Muscle layer of colon (tissue), 2 donors: Measurements from ENCODE around the gene ATG4D.
A peak's percentile ranks its signal among the peaks of the same experiment; 100 is the strongest.
"Not testable (repeated sequence)": the region's sequence is repeated elsewhere in the genome, so short reads cannot be mapped to it uniquely, and the experiment has no call there.

Experiments
- H3K27ac ChIP-seq: one replicate; pipeline ENCODE4 v1.7.0; 2013; ENCODE audit warnings: low read depth, mild to moderate bottlenecking, low read length, moderate library complexity
- H3K27me3 ChIP-seq, 2 donors: one replicate each; pipeline ENCODE4 v1.7.0; 2013; ENCODE audit warnings: low read length in 2 of 2, mild to moderate bottlenecking in 2 of 2; ENCODE audit not compliant: insufficient read depth in 2 of 2, control insufficient read depth in 1 of 2
- H3K36me3 ChIP-seq: one replicate; pipeline ENCODE4 v1.7.0; 2013; ENCODE audit warnings: mild to moderate bottlenecking, low read length; ENCODE audit not compliant: insufficient read depth
- H3K4me1 ChIP-seq: one replicate; pipeline ENCODE4 v1.7.0; 2013; ENCODE audit warnings: mild to moderate bottlenecking, low read length; ENCODE audit not compliant: insufficient read depth
- H3K4me3 ChIP-seq, 2 donors: one replicate each; pipeline ENCODE4 v1.7.0; 2013; ENCODE audit warnings: low read length in 2 of 2, low read depth in 1 of 2, mild to moderate bottlenecking in 1 of 2, moderate library complexity in 1 of 2
- H3K9ac ChIP-seq: one replicate; pipeline ENCODE4 v1.7.0; 2013; ENCODE audit warnings: low read length
- H3K9me3 ChIP-seq: one replicate; pipeline ENCODE4 v1.7.0; 2013; ENCODE audit warnings: mild to moderate bottlenecking, low read length
- donor health status: abdominal sarcoma.
- donor health status: Adenocarcinoma of cecum.

ATG4D gene

DNA sequence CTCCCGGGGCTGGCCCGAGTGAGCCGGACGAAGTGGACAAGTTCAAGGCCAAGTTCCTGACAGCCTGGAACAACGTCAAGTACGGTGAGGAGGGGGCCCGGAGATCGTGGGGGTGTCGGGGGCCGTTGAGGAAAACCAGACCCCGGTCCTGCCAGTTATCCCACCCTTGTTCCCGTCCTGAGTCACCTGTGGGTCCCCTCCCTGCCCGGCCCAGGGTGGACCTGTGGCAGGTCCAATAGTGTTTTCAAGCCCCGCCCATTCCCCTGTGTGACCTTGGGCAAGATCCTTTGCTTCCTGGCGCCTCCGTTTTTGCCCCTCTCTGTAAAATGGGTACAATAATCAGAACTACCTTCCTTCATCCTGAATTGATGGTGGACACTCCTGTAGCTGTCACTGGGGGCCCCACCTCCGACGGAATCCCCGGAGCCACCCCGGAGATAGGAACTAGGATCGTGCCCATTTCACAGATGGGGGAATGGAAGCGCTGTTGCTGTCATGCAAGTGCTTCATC, 593 bp downstream of the ATG4D start:
- Histone ChIP-seq H3K4me1 (peaks cover 16% of the 10 kb centered on the region), H3K36me3 (peaks cover 15% of the 10 kb centered on the region), H3K9me3 (no peaks in the 10 kb centered on the region), H3K4me3 (peak overlapping the region; percentile 83 to 97), H3K9ac (peak overlapping the region; percentile 50), H3K27me3 (no peaks in the 10 kb centered on the region), H3K27ac (peak overlapping the region; percentile 90)

DNA sequence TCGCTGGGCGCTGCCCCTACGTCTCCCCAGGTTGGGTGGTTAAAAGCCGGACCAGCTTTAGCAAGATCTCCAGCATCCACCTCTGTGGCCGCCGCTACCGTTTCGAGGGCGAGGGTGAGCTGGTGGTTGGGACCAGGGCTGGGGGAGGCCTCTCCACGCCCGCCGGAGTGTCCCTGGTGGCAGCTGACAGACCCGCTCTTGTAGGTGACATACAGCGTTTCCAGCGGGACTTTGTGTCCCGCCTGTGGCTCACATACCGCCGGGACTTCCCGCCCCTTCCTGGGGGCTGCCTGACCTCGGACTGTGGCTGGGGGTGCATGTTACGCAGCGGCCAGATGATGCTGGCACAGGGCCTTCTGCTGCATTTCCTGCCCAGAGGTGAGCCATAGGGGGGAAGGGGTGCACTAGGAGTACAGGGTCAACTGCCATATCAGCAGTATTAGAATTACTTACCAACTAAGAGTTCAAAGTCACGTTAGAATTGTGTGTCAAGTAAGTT, 1.1 kb downstream of the ATG4D start:
- Histone ChIP-seq H3K27ac (peak overlapping the region; percentile 90), H3K4me1 (peaks cover 16% of the 10 kb centered on the region), H3K36me3 (peaks cover 19% of the 10 kb centered on the region), H3K27me3 (no peaks in the 10 kb centered on the region), H3K9me3 (no peaks in the 10 kb centered on the region), H3K9ac (peak overlapping the region; percentile 50), H3K4me3 (peak overlapping the region; percentile 83 to 97)

DNA sequence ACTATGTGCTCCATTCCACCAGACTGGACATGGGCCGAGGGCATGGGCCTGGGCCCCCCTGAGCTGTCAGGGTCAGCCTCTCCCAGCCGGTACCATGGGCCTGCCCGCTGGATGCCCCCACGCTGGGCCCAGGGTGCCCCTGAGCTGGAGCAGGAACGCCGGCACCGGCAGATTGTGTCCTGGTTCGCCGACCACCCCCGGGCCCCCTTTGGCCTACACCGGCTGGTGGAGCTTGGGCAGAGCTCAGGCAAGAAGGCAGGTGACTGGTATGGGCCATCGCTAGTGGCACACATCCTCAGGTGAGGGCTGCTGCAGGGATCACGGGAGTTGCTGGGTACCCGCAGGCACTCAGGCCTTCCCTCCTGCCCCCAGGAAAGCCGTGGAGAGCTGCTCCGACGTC, 3.1 kb downstream of the ATG4D start:
- peaks cover 16% of the 10 kb centered on the region for H3K4me1 ChIP-seq
- no peaks in the 10 kb centered on the region for H3K27me3 ChIP-seq
- H3K27ac ChIP-seq, result no peak overlapping the region
- H3K36me3 ChIP-seq, result peaks cover 28% of the 10 kb centered on the region
- H3K9me3 ChIP-seq, result no peaks in the 10 kb centered on the region
- H3K4me3 ChIP-seq, result no peak overlapping the region
- H3K9ac ChIP-seq, result no peak overlapping the region

DNA sequence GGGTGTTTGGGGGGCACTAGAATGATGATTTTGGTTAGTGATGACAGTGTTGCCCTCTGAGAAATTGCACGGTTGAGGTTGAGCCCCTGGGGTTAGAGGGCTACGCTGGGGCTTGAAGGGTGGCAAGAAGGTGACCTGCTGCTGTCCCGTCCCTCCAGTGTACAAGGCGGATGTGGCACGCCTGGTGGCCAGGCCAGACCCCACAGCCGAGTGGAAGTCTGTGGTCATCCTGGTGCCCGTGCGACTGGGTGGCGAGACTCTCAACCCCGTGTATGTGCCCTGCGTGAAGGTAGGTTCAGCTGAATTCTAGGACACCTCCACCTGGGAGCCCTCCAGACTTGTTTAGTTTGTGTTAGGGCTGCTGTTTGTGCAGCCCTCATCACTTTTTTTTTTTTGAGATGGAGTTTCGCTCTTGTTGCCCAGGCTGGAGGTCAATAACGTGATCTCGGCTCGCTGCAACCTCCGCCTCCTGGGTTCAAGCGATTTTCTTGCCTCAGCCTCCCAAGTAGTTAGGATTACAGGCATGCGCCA, 5.1 kb downstream of the ATG4D start:
- peaks cover 11% of the 10 kb centered on the region for H3K4me1 ChIP-seq

DNA sequence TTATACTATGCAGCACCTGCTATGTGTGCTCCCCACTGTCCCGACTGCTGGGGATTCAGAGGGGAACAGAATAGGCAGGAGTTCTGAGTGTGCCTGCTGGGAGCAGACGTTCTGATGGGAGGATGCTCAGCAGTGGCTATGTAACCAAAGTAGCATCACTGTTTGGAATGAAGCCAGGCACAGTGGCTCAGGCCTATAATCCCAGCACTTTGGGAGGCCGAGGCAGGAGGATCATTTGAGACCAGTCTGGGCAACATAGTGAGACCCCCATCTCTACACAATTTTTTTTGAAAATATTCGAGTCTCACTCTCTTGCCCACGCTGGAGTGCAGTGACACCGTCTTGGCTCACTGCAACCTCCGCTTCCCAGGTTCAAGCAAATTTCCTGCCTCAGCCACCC, 6.0 kb downstream of the ATG4D start:
- H3K4me3 ChIP-seq, result no peak overlapping the region
- H3K4me1 ChIP-seq, result peaks cover 7% of the 10 kb centered on the region
- no peaks in the 10 kb centered on the region for H3K9me3 ChIP-seq
- no peaks in the 10 kb centered on the region for H3K27me3 ChIP-seq
- H3K27ac ChIP-seq, result no peak overlapping the region
- H3K9ac ChIP-seq, result no peak overlapping the region
- peaks cover 56% of the 10 kb centered on the region for H3K36me3 ChIP-seq

More for the DNA sequence above, 5.1 kb downstream of the ATG4D start:
- H3K27ac ChIP-seq, result no peak overlapping the region
- H3K27me3 ChIP-seq, result no peaks in the 10 kb centered on the region
- no peak overlapping the region for H3K9ac ChIP-seq
- peaks cover 47% of the 10 kb centered on the region for H3K36me3 ChIP-seq
- no peaks in the 10 kb centered on the region for H3K9me3 ChIP-seq
- no peak overlapping the region for H3K4me3 ChIP-seq

DNA sequence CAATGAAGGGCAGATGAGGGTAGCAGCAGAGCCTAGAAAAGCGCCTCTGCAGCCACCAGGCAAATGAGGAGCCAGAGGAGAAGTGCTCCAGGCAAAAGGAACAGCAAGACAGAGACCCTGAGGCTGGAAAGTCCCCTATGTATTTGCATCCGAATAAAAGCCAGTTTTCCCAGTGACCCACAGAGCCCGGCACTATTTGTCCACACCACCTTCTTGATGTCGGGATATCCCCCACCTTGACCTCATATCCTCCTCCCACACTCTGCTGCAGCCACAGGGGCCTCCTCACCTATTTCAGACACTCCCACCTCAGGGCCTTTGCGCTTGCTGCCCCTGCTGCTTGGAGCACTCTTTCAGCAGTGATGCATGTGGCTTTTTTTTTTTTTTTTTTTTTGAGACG, 6.6 kb downstream of the ATG4D start:
- peaks cover 62% of the 10 kb centered on the region for H3K36me3 ChIP-seq
- H3K27ac ChIP-seq, result no peak overlapping the region
- H3K27me3 ChIP-seq, result no peaks in the 10 kb centered on the region
- H3K9ac ChIP-seq, result no peak overlapping the region
- H3K4me1 ChIP-seq, result peaks cover under 1% of the 10 kb centered on the region
- H3K9me3 ChIP-seq, result no peaks in the 10 kb centered on the region
- no peak overlapping the region for H3K4me3 ChIP-seq

DNA sequence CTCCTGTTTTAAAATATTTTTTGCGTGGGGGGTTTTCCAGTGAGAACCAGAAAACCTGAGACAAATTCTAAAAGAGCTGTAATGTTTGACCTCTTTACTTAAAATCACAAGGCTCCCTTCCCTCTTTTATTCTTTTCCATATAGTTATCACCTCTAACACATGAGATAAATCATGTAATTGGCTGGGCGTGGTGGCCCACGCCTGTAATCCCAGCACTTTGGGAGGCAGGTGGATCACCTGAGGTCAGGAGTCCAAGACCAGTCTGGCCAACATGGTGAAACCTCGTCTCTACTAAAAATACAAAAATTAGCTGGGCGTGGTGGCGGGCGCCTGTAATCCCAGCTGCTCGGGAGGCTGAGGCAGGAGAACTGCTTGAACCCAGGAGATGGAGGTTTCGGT, 7.3 kb downstream of the ATG4D start:
- not testable (repeated sequence) for H3K9me3 ChIP-seq, H3K9ac ChIP-seq, H3K27me3 ChIP-seq, H3K4me1 ChIP-seq, H3K27ac ChIP-seq, H3K4me3 ChIP-seq
- H3K36me3 ChIP-seq, result peaks cover 68% of the 10 kb centered on the region

DNA sequence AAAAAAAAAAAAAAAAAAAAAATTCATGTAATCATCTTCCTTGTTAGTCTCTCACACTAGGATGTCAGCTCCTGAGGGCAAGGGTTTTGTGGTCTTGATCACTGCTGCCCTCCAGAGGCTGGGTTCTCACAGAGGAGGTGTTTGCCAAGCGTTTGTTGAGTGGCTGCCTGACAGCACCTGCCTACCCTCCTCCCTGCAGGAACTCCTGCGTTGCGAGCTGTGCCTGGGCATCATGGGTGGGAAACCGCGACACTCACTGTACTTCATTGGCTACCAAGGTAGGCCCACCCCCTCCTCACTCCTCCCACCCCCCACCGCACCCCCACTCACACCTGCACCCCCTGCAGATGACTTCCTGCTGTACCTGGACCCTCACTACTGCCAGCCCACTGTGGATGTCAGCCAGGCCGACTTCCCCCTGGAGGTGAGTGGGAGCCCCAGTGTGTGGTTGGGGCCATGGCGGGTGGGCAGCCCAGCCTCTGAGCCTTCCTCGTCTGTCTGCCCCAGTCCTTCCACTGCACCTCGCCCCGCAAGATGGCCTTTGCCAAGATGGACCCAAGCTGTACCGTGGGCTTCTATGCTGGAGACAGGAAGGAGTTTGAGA, 8.1 kb downstream of the ATG4D start:
- no peak overlapping the region for H3K4me3 ChIP-seq
- H3K27ac ChIP-seq, result no peak overlapping the region
- H3K9ac ChIP-seq, result no peak overlapping the region
- H3K36me3 ChIP-seq, result peaks cover 68% of the 10 kb centered on the region
- no peaks in the 10 kb centered on the region for H3K27me3 ChIP-seq
- no peaks in the 10 kb centered on the region for H3K4me1 ChIP-seq
- H3K9me3 ChIP-seq, result no peaks in the 10 kb centered on the region

DNA sequence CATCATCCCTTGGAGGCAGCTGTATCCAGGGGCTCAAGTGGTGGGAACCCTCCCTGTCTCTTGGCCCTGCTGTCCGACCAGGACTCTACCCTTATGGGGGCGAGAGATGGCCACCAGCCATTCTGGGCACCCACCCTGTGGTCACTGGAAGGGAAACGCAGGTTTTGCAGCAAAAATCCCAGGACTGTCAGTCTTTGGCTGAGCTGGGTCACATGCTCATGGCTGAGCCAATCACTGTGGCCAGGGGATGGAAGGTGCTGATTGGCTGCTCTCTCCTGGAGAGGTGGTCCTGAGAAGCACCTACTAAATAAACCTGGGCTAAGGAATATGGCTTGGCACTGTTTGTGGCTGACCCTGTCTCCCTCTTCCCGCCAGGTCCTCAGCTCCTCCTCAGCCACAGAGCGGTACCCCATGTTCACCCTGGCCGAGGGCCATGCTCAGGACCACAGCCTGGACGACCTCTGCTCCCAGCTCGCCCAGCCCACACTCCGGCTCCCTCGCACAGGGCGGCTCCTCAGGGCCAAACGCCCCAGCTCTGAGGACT, 8.9 kb downstream of the ATG4D start:
- Histone ChIP-seq H3K27me3 (no peaks in the 10 kb centered on the region), H3K27ac (no peak overlapping the region), H3K4me1 (no peaks in the 10 kb centered on the region), H3K9me3 (no peaks in the 10 kb centered on the region), H3K9ac (no peak overlapping the region), H3K36me3 (peaks cover 64% of the 10 kb centered on the region), H3K4me3 (no peak overlapping the region)

DNA sequence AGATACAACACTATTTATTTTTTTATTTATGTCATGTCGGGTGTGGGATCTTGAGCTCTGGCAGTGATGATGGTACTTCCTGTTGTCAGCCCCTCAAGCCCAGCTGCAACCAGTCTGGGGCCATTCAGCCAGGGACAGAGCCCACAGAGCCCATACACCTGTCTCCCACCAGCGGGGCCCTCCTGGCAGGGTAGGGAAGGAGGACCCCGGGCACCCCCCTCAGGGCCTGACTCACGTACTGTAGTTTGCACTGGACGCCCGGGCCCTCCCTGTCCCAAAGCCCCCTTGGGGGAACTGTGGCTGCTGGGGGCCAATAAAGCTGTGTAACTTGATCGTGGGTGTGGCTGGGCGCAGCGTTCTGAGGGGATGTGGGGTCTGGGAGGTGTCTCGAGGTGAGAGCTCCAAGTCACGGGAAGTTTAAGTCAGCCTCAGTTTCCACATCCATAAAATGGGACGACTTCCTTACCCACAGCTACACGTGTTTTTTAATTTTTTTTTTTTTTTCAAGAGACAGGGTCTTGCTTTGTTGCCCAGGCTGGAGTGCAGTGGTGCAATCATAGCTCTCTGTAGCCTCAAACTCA, 9.5 kb downstream of the ATG4D start:
- no peak overlapping the region for H3K4me3 ChIP-seq
- H3K9ac ChIP-seq, result no peak overlapping the region
- no peak overlapping the region for H3K27ac ChIP-seq
- no peaks in the 10 kb centered on the region for H3K27me3 ChIP-seq
- peaks cover 63% of the 10 kb centered on the region for H3K36me3 ChIP-seq
- H3K4me1 ChIP-seq, result no peaks in the 10 kb centered on the region
- H3K9me3 ChIP-seq, result no peaks in the 10 kb centered on the region

DNA sequence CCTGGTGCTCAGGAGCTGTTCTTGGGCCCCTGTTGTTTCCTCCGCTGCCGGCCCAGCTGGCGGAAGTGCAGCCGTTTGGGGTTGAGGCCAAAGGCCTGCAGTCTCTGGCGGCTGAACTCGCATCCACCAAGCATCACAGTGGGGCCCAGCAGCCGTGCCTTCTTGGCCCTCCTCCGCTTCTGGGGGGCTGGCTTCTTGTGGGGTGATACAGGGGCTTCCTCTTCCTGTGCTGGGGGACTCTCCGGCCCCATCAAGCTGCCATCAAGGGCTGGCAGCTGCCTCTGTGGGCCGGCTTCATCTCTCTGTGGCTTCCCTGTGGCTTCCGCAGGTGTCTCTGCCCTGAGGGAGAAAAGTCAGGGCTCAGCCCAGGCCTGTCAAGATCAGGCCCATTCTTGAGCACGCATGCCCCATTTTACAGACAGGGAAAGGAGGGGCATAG, 10.3 kb downstream of the ATG4D start:
- H3K27me3 ChIP-seq, result no peaks in the 10 kb centered on the region
- no peak overlapping the region for H3K27ac ChIP-seq
- H3K4me3 ChIP-seq, result no peak overlapping the region
- no peak overlapping the region for H3K9ac ChIP-seq
- H3K36me3 ChIP-seq, result peaks cover 55% of the 10 kb centered on the region
- no peaks in the 10 kb centered on the region for H3K9me3 ChIP-seq
- H3K4me1 ChIP-seq, result no peaks in the 10 kb centered on the region
